Lower leg skin (tissue), 3 donors: ENCODE measurements around the gene SUSD4.

ENCODE experiments used
- POLR2A ChIP-seq, 2 donors: fragments of 450-650 bp; IDR thresholded peaks; one replicate each; pipeline ENCODE4 v1.6.1; 2016 to 2017; ENCODE audit warnings: antibody characterized with exemption in 2 of 2, mild to moderate bottlenecking in 1 of 2, moderate library complexity in 1 of 2
- TF ChIP-seq, protein P1 (sequence below), 3 donors: fragments of 450-650 bp; IDR thresholded peaks; one replicate each; pipeline ENCODE4 v1.5.1; 2016; ENCODE audit warnings: antibody characterized with exemption in 3 of 3, mild to moderate bottlenecking in 3 of 3, moderate library complexity in 2 of 3

GRCh38 chr1:223273511-223273910, 90.5 kb downstream of the SUSD4 start:
- TF ChIP-seq, protein P1, sequence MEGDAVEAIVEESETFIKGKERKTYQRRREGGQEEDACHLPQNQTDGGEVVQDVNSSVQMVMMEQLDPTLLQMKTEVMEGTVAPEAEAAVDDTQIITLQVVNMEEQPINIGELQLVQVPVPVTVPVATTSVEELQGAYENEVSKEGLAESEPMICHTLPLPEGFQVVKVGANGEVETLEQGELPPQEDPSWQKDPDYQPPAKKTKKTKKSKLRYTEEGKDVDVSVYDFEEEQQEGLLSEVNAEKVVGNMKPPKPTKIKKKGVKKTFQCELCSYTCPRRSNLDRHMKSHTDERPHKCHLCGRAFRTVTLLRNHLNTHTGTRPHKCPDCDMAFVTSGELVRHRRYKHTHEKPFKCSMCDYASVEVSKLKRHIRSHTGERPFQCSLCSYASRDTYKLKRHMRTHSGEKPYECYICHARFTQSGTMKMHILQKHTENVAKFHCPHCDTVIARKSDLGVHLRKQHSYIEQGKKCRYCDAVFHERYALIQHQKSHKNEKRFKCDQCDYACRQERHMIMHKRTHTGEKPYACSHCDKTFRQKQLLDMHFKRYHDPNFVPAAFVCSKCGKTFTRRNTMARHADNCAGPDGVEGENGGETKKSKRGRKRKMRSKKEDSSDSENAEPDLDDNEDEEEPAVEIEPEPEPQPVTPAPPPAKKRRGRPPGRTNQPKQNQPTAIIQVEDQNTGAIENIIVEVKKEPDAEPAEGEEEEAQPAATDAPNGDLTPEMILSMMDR (IDR thresholded peaks at IDR 0.05), result no peak
- TF ChIP-seq POLR2A (IDR thresholded peaks at IDR 0.05), result no peak
